ENCODE measurements around the gene PPRC1. TPM values are rescaled to one million over a fixed set of nuclear protein-coding genes. Genes with fewer than 3 reads are reported as not detected.

PPRC1 gene
- total RNA-seq, 1 donor from 2014 or later, result 10.5 TPM

GRCh38 chr10:102135956-102136526 is 3.2 kb downstream of the PPRC1 start:
- intact Hi-C loops (cut with DNase I), result no loop called here
- DNase-seq (no peak), ATAC-seq (ENCODE audit: poor library complexity) (no peak)

GRCh38 chr10:102139281-102140110 is 6.7 kb downstream of the PPRC1 start:
- DNase-seq, result no peak
- intact Hi-C loops (cut with DNase I), result no loop called here
- ATAC-seq (ENCODE audit: poor library complexity), result no peak

GRCh38 chr10:102140218-102140617 is 7.4 kb downstream of the PPRC1 start:
- DNase-seq (no peak), ATAC-seq (ENCODE audit: poor library complexity) (no peak)
- intact Hi-C loops (cut with DNase I), result no loop called here

GRCh38 chr10:102140913-102141540 is 8.2 kb downstream of the PPRC1 start:
- ATAC-seq (ENCODE audit: poor library complexity) (no peak), DNase-seq (no peak)
- intact Hi-C loops (cut with DNase I), result no loop called here

- DNase-seq, result no peak
- intact Hi-C loops (cut with DNase I), result no loop called here
Observed at GRCh38 chr10:102141583-102142107, 8.8 kb downstream of the PPRC1 start.

GRCh38 chr10:102146971-102147428 is 14.2 kb downstream of the PPRC1 start:
- ATAC-seq (ENCODE audit: poor library complexity), result no peak
- intact Hi-C loops (cut with DNase I), result no loop called here
- DNase-seq, result no peak

More at GRCh38 chr10:102141583-102142107, 8.8 kb downstream of the PPRC1 start:
- ATAC-seq (ENCODE audit: poor library complexity), result no peak

- no peak for ATAC-seq (ENCODE audit: poor library complexity)
- no peak for DNase-seq
- intact Hi-C loops (cut with DNase I), result no loop called here
Observed at GRCh38 chr10:102147561-102147960, 14.7 kb downstream of the PPRC1 start.

- ATAC-seq (ENCODE audit: poor library complexity) (no peak), DNase-seq (no peak)
- intact Hi-C loops (cut with DNase I), result no loop called here
Observed at GRCh38 chr10:102148275-102148674, 15.4 kb downstream of the PPRC1 start.

- DNase-seq (no peak), ATAC-seq (ENCODE audit: poor library complexity) (no peak)
- intact Hi-C loops (cut with DNase I), result no loop called here
Observed at GRCh38 chr10:102150970-102151773, 18.3 kb downstream of the PPRC1 start.

- peak; percentile 99 for ATAC-seq (ENCODE audit: poor library complexity)
- DNase-seq, result peak; percentile 100
- intact Hi-C loops (cut with DNase I), result no loop called here
Observed at GRCh38 chr10:102151774-102152544, 19.1 kb downstream of the PPRC1 start, which contains the start of gene NOLC1. TSS of gene NOLC1 (plus strand) at chr10:102152389. CDS start at chr10:102152411, 22 bp downstream.

GRCh38 chr10:102152545-102152890 is 19.7 kb downstream of the PPRC1 start:
- ATAC-seq (ENCODE audit: poor library complexity) (no peak), DNase-seq (no peak)
- intact Hi-C loops (cut with DNase I), result no loop called here

- DNase-seq (no peak), ATAC-seq (ENCODE audit: poor library complexity) (no peak)
- intact Hi-C loops (cut with DNase I), result no loop called here
Observed at GRCh38 chr10:102153093-102153620, 20.3 kb downstream of the PPRC1 start.

GRCh38 chr10:102154466-102155116 is 21.8 kb downstream of the PPRC1 start:
- intact Hi-C loops (cut with DNase I), result no loop called here
- DNase-seq (no peak), ATAC-seq (ENCODE audit: poor library complexity) (no peak)

- DNase-seq, result no peak
- no peak for ATAC-seq (ENCODE audit: poor library complexity)
- intact Hi-C loops (cut with DNase I), result no loop called here
Observed at GRCh38 chr10:102157224-102157623, 24.4 kb downstream of the PPRC1 start.

GRCh38 chr10:102159051-102159597 is 26.3 kb downstream of the PPRC1 start:
- intact Hi-C loops (cut with DNase I), result no loop called here
- DNase-seq (no peak), ATAC-seq (ENCODE audit: poor library complexity) (no peak)

GRCh38 chr10:102159831-102160230 is 27.0 kb downstream of the PPRC1 start:
- ATAC-seq (ENCODE audit: poor library complexity) (no peak), DNase-seq (no peak)
- intact Hi-C loops (cut with DNase I), result no loop called here

GRCh38 chr10:102163342-102163989 is 30.6 kb downstream of the PPRC1 start:
- ATAC-seq (ENCODE audit: poor library complexity) (no peak), DNase-seq (no peak)
- intact Hi-C loops (cut with DNase I), result no loop called here

Measured in Right ventricle myocardium superior (tissue), 1 donor.